C4-2B (cell line): ENCODE data around the gene OR2AJ1.

Experiments
- ZFX ChIP-seq: fragments of 450-650 bp; IDR thresholded peaks from 2 replicates; pipeline ENCODE4 v1.6.1; 2017
- TF ChIP-seq, protein P1 (sequence below): fragments of 450-650 bp; conservative IDR thresholded peaks from 2 replicates; pipeline ENCODE4 v1.5.1; 2017; ENCODE audit warnings: mild to moderate bottlenecking

- TF ChIP-seq, protein P1, sequence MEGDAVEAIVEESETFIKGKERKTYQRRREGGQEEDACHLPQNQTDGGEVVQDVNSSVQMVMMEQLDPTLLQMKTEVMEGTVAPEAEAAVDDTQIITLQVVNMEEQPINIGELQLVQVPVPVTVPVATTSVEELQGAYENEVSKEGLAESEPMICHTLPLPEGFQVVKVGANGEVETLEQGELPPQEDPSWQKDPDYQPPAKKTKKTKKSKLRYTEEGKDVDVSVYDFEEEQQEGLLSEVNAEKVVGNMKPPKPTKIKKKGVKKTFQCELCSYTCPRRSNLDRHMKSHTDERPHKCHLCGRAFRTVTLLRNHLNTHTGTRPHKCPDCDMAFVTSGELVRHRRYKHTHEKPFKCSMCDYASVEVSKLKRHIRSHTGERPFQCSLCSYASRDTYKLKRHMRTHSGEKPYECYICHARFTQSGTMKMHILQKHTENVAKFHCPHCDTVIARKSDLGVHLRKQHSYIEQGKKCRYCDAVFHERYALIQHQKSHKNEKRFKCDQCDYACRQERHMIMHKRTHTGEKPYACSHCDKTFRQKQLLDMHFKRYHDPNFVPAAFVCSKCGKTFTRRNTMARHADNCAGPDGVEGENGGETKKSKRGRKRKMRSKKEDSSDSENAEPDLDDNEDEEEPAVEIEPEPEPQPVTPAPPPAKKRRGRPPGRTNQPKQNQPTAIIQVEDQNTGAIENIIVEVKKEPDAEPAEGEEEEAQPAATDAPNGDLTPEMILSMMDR: no peak
- no peak for TF ChIP-seq ZFX
Measured at GRCh38 chr1:247933989-247934388, 9.3 kb downstream of the OR2AJ1 start.
